Measurements from ENCODE around the gene HADHA.

DNA sequence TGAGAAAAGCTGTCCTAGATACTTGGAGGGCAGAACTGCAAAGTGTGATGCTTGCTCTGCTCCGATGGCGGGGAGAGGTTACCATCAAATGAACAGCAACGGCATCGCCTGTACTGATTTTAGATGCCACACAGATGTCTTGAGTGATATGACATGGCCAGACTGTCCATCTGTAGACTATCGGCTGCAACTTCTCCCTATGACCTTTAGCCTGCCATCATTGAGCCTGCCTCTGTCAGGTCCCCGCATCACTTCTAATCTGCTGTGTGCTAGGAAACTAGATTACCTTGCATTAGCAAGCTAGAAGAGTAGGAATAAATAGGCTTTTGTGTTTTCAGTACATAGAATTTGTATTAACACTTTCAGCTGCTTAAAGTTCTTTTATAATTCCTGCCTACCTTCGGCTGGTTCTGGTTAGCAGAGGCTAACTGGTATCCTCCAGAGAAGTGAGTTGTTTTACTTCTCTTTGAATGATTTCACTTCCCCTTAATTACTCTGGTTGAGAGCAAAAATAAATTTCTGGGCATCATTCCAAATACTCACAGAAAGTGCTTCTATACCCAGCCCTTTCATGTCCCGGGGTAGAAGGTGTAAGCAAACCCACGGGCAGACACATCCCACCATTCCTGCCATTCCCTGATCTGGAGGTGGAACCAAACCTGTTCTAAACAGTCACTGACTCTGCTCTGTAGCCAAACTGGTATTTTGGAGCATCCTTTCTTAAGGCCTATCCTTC lies 47.6 kb downstream of the HADHA start:
- TF ChIP-seq CTCF (IDR thresholded peaks at IDR 0.05) = no peak
- TF ChIP-seq, protein P1, sequence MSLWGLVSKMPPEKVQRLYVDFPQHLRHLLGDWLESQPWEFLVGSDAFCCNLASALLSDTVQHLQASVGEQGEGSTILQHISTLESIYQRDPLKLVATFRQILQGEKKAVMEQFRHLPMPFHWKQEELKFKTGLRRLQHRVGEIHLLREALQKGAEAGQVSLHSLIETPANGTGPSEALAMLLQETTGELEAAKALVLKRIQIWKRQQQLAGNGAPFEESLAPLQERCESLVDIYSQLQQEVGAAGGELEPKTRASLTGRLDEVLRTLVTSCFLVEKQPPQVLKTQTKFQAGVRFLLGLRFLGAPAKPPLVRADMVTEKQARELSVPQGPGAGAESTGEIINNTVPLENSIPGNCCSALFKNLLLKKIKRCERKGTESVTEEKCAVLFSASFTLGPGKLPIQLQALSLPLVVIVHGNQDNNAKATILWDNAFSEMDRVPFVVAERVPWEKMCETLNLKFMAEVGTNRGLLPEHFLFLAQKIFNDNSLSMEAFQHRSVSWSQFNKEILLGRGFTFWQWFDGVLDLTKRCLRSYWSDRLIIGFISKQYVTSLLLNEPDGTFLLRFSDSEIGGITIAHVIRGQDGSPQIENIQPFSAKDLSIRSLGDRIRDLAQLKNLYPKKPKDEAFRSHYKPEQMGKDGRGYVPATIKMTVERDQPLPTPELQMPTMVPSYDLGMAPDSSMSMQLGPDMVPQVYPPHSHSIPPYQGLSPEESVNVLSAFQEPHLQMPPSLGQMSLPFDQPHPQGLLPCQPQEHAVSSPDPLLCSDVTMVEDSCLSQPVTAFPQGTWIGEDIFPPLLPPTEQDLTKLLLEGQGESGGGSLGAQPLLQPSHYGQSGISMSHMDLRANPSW (CRISPR knock-in tag; conservative IDR thresholded peaks at IDR 0.05; ENCODE audit: low read depth) = no peak
- no peak for TF ChIP-seq FOXP1 (CRISPR knock-in tag; IDR thresholded peaks at IDR 0.05; ENCODE audit: borderline replicate concordance)
- no peak for TF ChIP-seq FOXK1 (CRISPR knock-in tag; IDR thresholded peaks at IDR 0.05)
- no peak for TF ChIP-seq OVOL2 (CRISPR knock-in tag; IDR thresholded peaks at IDR 0.05; ENCODE audit: borderline replicate concordance)
- no peak for TF ChIP-seq TEAD1 (CRISPR knock-in tag; IDR thresholded peaks at IDR 0.05)
- TF ChIP-seq RELA (CRISPR knock-in tag; IDR thresholded peaks at IDR 0.05; ENCODE audit: borderline replicate concordance) = no peak
- no peak for TF ChIP-seq IRF2 (CRISPR knock-in tag; IDR thresholded peaks at IDR 0.05; ENCODE audit: borderline replicate concordance, low read depth)
